Esophagus muscularis mucosa (tissue), 4 donors: ENCODE results near the gene KLF7. TPM values are rescaled to one million over a fixed set of nuclear protein-coding genes. Genes with fewer than 3 reads are reported as not detected.

Experiments used
- DNase-seq: peaks from one replicate; pipeline ENCODE4 v3.0.0-alpha.2; 2017; ENCODE audit errors: extremely low spot score
- H3K27ac ChIP-seq, 4 donors: fragments of 200-600 bp; sonication (generic); replicated peaks in 1 of 4; 1 replicate in 3 of 4; 2 replicates in 1 of 4; pipeline ENCODE4 v1.5.1; 2016 to 2019; ENCODE audit warnings: mild to moderate bottlenecking in 1 of 4
- H3K27me3 ChIP-seq, 4 donors: fragments of 200-600 bp; sonication (generic); one replicate each; pipeline versions ENCODE4 v1.5.1 to v1.6.0; 2016 to 2019
- H3K36me3 ChIP-seq, 4 donors: fragments of 200-600 bp; sonication (generic); one replicate each; pipeline ENCODE4 v1.5.1; 2016 to 2019
- H3K4me1 ChIP-seq, 4 donors: fragments of 200-600 bp; sonication (generic); one replicate each; pipeline ENCODE4 v1.5.1; 2016 to 2019
- H3K4me3 ChIP-seq, 4 donors: fragments of 200-600 bp; sonication (generic); 1 replicate in 2 of 4; 2 replicates in 2 of 4; pipeline ENCODE4 v1.5.1; 2016 to 2019; ENCODE audit warnings: mild to moderate bottlenecking in 4 of 4, moderate library complexity in 1 of 4
- H3K9me3 ChIP-seq, 4 donors: fragments of 200-600 bp; sonication (generic); 1 replicate in 3 of 4; 2 replicates in 1 of 4; pipeline ENCODE4 v1.5.1; 2016 to 2019
- EP300 ChIP-seq: sonication (generic); formaldehyde crosslinking; IDR thresholded peaks from one replicate; pipeline ENCODE4 v1.6.1; 2017; ENCODE audit warnings: antibody characterized with exemption
- POLR2A ChIP-seq: fragments of 450-650 bp; IDR thresholded peaks from one replicate; pipeline ENCODE4 v1.6.1; 2017; ENCODE audit warnings: antibody characterized with exemption, moderate library complexity, mild to moderate bottlenecking, low read depth
- POLR2AphosphoS5 ChIP-seq, 2 donors: sonication (generic); formaldehyde crosslinking; IDR thresholded peaks; one replicate each; pipeline ENCODE4 v1.6.1; 2017; ENCODE audit warnings: antibody characterized with exemption in 2 of 2
- WGBS: methylation state at CpG from one replicate; pipeline ENCODE4 v1.1.5; 2018; 5-methylcytosine and 5-hydroxymethylcytosine counted together
- intact Hi-C: fragments of 100-400 bp; cut with DNase I; formaldehyde crosslinking; loops from one replicate; pipeline ENCODE4 v1.15.1; 2023
- total RNA-seq, 4 donors: library from RNA; depleted of rRNA; stranded (reverse); fragments of >200 nt; gene quantifications; one replicate each; pipeline versions ENCODE4 v1.1.0 to v1.2.1, GENCODE V29; 2016
- TF ChIP-seq, protein P1 (sequence below), 3 experiments: fragments of 200-600 bp in 2 of 3; fragments of 450-650 bp in 1 of 3; sonication (generic) in 2 of 3; IDR thresholded peaks; one replicate each; pipeline ENCODE4 v1.5.1; 2017 to 2019; ENCODE audit warnings: antibody characterized with exemption in 3 of 3, mild to moderate bottlenecking in 2 of 3, moderate library complexity in 1 of 3

Gene KLF7
- total RNA-seq, 4 donors from 2014 or later, result 25.3 to 47.4 (median 36.9) TPM

DNA sequence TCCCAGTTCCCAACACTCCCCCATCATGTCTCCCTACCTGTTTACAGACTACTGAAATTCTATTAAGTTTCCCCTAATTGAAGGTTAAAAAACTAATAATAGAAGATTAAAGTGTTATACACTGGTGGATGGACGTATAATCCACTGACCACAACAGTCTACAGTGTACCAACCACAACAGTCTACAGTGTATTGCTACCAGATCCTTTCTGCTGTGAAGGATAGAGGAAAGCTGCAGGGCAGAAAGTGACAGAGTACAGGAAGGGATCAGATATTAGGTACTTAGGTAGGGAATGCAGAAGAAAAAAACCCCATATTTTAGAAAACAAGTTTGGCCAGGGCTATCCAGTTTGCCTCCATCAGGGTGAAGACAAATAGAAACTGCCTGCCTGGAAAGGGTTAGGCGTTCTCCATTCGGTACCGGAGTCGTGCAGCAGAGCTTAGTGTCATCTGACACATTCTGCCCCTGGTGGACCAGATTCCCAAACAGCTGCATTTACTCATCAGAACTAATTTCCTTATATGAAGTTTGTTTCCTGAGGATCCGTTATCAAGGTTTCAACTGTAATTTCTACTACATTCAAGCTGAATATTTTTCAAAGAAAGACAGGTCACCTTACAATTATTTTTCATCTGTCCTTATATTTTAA is 49.9 kb downstream of the KLF7 start:
- WGBS, result 13% methylated on average over 6 of the region's 6 CpGs
- peaks cover 0 to 8% (median 4%) of the 10 kb centered on the region in 4 donors for H3K36me3 ChIP-seq
- no peaks in the 10 kb centered on the region for H3K9me3 ChIP-seq
- TF ChIP-seq EP300 (no peak), POLR2AphosphoS5 (IDR thresholded peaks at IDR 0.05) (peak in 1 of 2 donors; percentile 51)
- TF ChIP-seq, protein P1, sequence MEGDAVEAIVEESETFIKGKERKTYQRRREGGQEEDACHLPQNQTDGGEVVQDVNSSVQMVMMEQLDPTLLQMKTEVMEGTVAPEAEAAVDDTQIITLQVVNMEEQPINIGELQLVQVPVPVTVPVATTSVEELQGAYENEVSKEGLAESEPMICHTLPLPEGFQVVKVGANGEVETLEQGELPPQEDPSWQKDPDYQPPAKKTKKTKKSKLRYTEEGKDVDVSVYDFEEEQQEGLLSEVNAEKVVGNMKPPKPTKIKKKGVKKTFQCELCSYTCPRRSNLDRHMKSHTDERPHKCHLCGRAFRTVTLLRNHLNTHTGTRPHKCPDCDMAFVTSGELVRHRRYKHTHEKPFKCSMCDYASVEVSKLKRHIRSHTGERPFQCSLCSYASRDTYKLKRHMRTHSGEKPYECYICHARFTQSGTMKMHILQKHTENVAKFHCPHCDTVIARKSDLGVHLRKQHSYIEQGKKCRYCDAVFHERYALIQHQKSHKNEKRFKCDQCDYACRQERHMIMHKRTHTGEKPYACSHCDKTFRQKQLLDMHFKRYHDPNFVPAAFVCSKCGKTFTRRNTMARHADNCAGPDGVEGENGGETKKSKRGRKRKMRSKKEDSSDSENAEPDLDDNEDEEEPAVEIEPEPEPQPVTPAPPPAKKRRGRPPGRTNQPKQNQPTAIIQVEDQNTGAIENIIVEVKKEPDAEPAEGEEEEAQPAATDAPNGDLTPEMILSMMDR (IDR thresholded peaks at IDR 0.05), result peak in 2 of 3 experiments; percentile 12 to 41
- H3K4me1 ChIP-seq, result peaks cover 19 to 86% (median 57%) of the 10 kb centered on the region in 4 donors
- no peak for DNase-seq
- H3K27ac ChIP-seq, result peak overlapping the region in 3 of 4 donors; percentile 22 to 32 (median 29)
- no peaks in the 10 kb centered on the region for H3K27me3 ChIP-seq
- H3K4me3 ChIP-seq, result peak overlapping the region in 1 of 4 donors; percentile 10
- intact Hi-C loops, result no loop called here

DNA sequence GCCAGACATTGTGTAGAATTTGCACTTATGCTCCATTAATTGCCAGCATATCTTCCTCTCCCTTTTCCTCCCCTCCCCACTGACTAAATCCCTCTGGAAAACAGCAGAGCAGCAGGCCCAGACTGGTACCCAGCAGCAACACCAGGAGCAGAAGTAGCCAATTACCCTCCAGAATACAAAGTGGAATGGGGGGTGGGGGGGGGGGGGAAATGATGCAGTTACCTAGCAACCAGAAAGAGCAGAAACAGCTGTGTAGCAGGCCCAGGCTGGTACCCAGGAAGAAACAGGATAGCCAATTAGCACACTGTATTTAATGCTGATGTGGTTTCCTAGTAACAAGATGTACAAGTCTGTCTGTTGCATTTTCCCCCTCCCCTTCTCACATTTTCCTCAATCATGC is 52.3 kb downstream of the KLF7 start:
- no peak overlapping the region for H3K27ac ChIP-seq
- H3K4me1 ChIP-seq, result peaks cover 18 to 87% (median 57%) of the 10 kb centered on the region in 4 donors
- H3K9me3 ChIP-seq, result no peaks in the 10 kb centered on the region
- intact Hi-C loops, result no loop called here
- H3K4me3 ChIP-seq, result no peak overlapping the region
- H3K27me3 ChIP-seq, result no peaks in the 10 kb centered on the region
- H3K36me3 ChIP-seq, result peaks cover 0 to 9% (median 0%) of the 10 kb centered on the region in 4 donors
- no peak for DNase-seq
- TF ChIP-seq EP300 (no peak), POLR2AphosphoS5 (IDR thresholded peaks at IDR 0.05) (no peak), POLR2A (no peak)
- TF ChIP-seq, protein P1 (IDR thresholded peaks at IDR 0.05), result no peak

DNA sequence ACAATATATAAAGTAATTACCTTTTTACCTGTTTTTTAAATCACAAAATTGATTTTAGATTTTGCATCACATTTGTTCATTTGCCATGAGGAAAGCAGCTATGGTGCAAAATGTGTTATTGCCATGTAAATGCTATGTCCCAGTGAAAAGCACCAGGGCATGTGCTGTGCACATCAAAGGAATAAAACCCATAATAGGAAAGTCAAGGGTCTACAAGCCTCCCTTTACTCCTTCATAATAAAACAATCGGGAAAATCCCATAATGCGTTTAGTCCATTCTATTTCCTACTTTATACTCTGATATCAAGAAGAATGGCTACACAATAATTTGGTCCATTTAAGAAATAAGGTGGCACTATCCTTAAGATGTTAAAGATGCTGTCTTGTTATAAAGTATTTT is 53.0 kb downstream of the KLF7 start:
- WGBS, result 83% methylated on average over 2 of the region's 2 CpGs
- H3K4me1 ChIP-seq, result peaks cover 18 to 85% (median 55%) of the 10 kb centered on the region in 4 donors
- TF ChIP-seq, protein P1 (IDR thresholded peaks at IDR 0.05), result no peak
- TF ChIP-seq EP300, result no peak
- no peak for TF ChIP-seq POLR2A
- TF ChIP-seq POLR2AphosphoS5 (IDR thresholded peaks at IDR 0.05), result no peak

DNA sequence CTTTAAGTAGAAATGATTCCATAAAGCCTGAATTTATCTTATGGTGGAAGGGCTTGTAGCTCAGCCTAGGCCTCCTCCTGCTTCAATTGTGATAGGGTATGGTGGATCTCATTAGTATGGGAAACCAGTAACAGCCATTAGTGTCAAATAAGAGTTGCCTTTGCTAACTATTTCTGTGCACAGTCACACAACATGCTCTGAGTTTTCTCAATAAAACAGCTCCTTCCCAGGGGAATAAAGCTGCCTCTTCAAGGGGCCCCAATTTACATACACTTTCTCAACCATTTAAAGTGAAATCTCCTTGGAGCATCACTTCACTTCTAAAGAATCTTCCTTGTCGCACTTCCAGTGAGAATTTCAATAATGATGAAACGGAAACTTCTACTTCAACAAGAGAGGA is 53.4 kb downstream of the KLF7 start:
- Histone ChIP-seq H3K4me1 (peaks cover 18 to 81% (median 51%) of the 10 kb centered on the region in 4 donors), H3K4me3 (no peak overlapping the region), H3K36me3 (peaks cover 0 to 13% (median 6%) of the 10 kb centered on the region in 4 donors), H3K27ac (no peak overlapping the region), H3K9me3 (no peaks in the 10 kb centered on the region), H3K27me3 (no peaks in the 10 kb centered on the region)
- 86% methylated on average over 2 of the region's 2 CpGs for WGBS
- TF ChIP-seq POLR2AphosphoS5 (IDR thresholded peaks at IDR 0.05) (no peak), EP300 (no peak), POLR2A (no peak)
- TF ChIP-seq, protein P1 (IDR thresholded peaks at IDR 0.05), result no peak
- DNase-seq, result no peak
- intact Hi-C loops, result no loop called here

More for the DNA sequence above, 53.0 kb downstream of the KLF7 start:
- DNase-seq, result no peak
- H3K27me3 ChIP-seq, result no peaks in the 10 kb centered on the region
- no peak overlapping the region for H3K4me3 ChIP-seq
- peaks cover 0 to 9% (median 3%) of the 10 kb centered on the region in 4 donors for H3K36me3 ChIP-seq
- no peak overlapping the region for H3K27ac ChIP-seq
- intact Hi-C loops, result no loop called here
- no peaks in the 10 kb centered on the region for H3K9me3 ChIP-seq

DNA sequence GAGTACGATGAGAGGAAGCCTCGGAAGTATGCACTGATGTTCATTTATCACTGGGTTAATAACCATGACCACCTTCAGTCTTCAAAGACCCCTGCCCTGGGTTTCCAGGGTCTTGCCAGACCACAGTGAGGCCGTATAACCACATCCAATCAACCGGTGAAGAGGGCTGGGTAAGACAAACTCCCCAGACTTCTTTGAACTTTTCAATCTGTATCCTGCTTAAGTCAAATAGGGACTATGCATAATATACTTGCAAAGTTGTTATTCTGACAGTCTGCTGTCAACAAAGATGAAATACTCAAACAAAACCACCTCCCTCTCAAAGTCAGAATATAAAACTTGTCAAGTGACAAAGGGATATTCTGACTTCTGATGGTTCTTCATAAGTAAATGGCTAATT is 54.0 kb downstream of the KLF7 start:
- Histone ChIP-seq H3K9me3 (no peaks in the 10 kb centered on the region), H3K27ac (no peak overlapping the region), H3K4me1 (peaks cover 16 to 75% (median 45%) of the 10 kb centered on the region in 4 donors), H3K4me3 (no peak overlapping the region), H3K36me3 (peaks cover 0 to 19% (median 13%) of the 10 kb centered on the region in 4 donors), H3K27me3 (no peaks in the 10 kb centered on the region)
- intact Hi-C loops, result no loop called here
- TF ChIP-seq POLR2AphosphoS5 (IDR thresholded peaks at IDR 0.05) (no peak), EP300 (no peak), POLR2A (no peak)
- TF ChIP-seq, protein P1 (IDR thresholded peaks at IDR 0.05), result no peak
- WGBS, result 82% methylated on average over 4 of the region's 4 CpGs
- DNase-seq, result no peak
